ENCODE results near the gene CBARP.

DNA sequence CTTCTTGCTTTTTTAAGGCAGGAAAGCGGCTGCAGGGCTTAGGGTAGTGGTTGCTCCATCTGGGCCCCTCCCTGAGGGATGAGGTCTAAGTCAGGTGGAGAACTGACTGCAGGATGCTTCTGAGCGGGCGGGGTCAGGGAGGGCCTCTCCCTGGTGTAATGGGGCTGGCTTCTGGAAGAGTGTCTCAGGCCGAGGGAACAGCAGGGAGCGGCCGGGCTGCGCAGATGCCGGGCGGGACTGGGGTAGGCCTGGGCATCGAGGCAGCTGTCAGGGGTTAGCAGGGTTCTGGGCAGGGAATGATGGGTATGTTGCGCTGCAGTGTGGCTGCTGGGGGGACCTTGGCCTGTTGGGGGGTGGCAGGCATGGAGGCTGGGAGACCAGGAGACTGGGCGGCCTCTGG lies 40.3 kb upstream of the CBARP start:
- TF ChIP-seq, protein P1, sequence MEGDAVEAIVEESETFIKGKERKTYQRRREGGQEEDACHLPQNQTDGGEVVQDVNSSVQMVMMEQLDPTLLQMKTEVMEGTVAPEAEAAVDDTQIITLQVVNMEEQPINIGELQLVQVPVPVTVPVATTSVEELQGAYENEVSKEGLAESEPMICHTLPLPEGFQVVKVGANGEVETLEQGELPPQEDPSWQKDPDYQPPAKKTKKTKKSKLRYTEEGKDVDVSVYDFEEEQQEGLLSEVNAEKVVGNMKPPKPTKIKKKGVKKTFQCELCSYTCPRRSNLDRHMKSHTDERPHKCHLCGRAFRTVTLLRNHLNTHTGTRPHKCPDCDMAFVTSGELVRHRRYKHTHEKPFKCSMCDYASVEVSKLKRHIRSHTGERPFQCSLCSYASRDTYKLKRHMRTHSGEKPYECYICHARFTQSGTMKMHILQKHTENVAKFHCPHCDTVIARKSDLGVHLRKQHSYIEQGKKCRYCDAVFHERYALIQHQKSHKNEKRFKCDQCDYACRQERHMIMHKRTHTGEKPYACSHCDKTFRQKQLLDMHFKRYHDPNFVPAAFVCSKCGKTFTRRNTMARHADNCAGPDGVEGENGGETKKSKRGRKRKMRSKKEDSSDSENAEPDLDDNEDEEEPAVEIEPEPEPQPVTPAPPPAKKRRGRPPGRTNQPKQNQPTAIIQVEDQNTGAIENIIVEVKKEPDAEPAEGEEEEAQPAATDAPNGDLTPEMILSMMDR (IDR thresholded peaks at IDR 0.05; ENCODE audit: extremely low read depth in 1 of 2, insufficient read depth in 1 of 2, low read depth in 1 of 2, low read length in 2 of 2): no peak
- TF ChIP-seq POLR2AphosphoS5 (IDR thresholded peaks at IDR 0.05; ENCODE audit: insufficient read depth, low read depth, low read length): no peak
- no peak for TF ChIP-seq POLR2A (IDR thresholded peaks at IDR 0.05; ENCODE audit: low read depth, low read length)
- no peak for TF ChIP-seq EZH2 (IDR thresholded peaks at IDR 0.05; ENCODE audit: borderline replicate concordance, low read depth, low read length, severe bottlenecking)
- no peak for TF ChIP-seq JUN (IDR thresholded peaks at IDR 0.05; ENCODE audit: borderline replicate concordance, insufficient read depth, insufficient read length, low read depth)
- no peak for TF ChIP-seq MYC (IDR thresholded peaks at IDR 0.05; ENCODE audit: low read depth, low read length)
- TF ChIP-seq FOS (IDR thresholded peaks at IDR 0.05; ENCODE audit: borderline replicate concordance, insufficient read depth, low read length): no peak
- TF ChIP-seq, protein P2, sequence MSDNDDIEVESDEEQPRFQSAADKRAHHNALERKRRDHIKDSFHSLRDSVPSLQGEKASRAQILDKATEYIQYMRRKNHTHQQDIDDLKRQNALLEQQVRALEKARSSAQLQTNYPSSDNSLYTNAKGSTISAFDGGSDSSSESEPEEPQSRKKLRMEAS (IDR thresholded peaks at IDR 0.05; ENCODE audit: insufficient read depth, insufficient read length): no peak
- TF ChIP-seq GATA2 (IDR thresholded peaks at IDR 0.05; ENCODE audit: insufficient read depth, insufficient read length, low read depth, low read length): no peak
